ENCODE results near the gene NPS.

- TF ChIP-seq BACH2 (CRISPR knock-in tag; IDR thresholded peaks at IDR 0.05; ENCODE audit: borderline replicate concordance) (no peak), TOX (CRISPR knock-in tag; IDR thresholded peaks at IDR 0.05; ENCODE audit: borderline replicate concordance) (no peak), CSRNP3 (CRISPR knock-in tag; IDR thresholded peaks at IDR 0.05) (no peak), ZC3H10 (CRISPR knock-in tag; IDR thresholded peaks at IDR 0.05) (no peak), ESRRG (CRISPR knock-in tag; IDR thresholded peaks at IDR 0.05) (no peak), ZNF565 (CRISPR knock-in tag; conservative IDR thresholded peaks at IDR 0.05; ENCODE audit: low read depth) (no peak), PATZ1 (CRISPR knock-in tag; IDR thresholded peaks at IDR 0.05; ENCODE audit: borderline replicate concordance) (no peak), RARB (CRISPR knock-in tag; IDR thresholded peaks at IDR 0.05) (no peak), SNAI2 (CRISPR knock-in tag; IDR thresholded peaks at IDR 0.05) (no peak)
These were observed 16.5 kb downstream of the NPS start for GRCh38 chr10:127565583-127565982.
